HepG2 (cell line): ENCODE measurements around the gene CRAMP1. TPM values are rescaled to one million over a fixed set of nuclear protein-coding genes. Genes with fewer than 3 reads are reported as not detected.
A peak's percentile ranks its signal among the peaks of the same experiment; 100 is the strongest.

Source experiments
- AFF4 ChIP-seq: sonication (generic); formaldehyde crosslinking; IDR thresholded peaks from 2 replicates; pipeline ENCODE4 v1.4.0; 2020; ENCODE audit warnings: missing genetic modification reagents
- BCL3 ChIP-seq: sonication (generic); formaldehyde crosslinking; IDR thresholded peaks from 2 replicates; pipeline ENCODE4 v1.5.1; 2020; ENCODE audit warnings: mild to moderate bottlenecking, missing genetic modification reagents, moderate library complexity
- DDIT3 ChIP-seq: sonication (generic); formaldehyde crosslinking; IDR thresholded peaks from 2 replicates; pipeline ENCODE4 v1.4.0; 2020; ENCODE audit warnings: mild to moderate bottlenecking, missing genetic modification reagents
- DNMT1 ChIP-seq: sonication (generic); formaldehyde crosslinking; IDR thresholded peaks from 2 replicates; pipeline ENCODE4 v1.5.1; 2020; ENCODE audit warnings: mild to moderate bottlenecking, missing genetic modification reagents
- MTA1 ChIP-seq: sonication (generic); formaldehyde crosslinking; IDR thresholded peaks from 2 replicates; pipeline ENCODE4 v1.4.0; 2020; ENCODE audit warnings: missing genetic modification reagents, mild to moderate bottlenecking, borderline replicate concordance
- MXD3 ChIP-seq: IDR thresholded peaks from 2 replicates; pipeline ENCODE4 v1.6.1; 2016; ENCODE audit warnings: mild to moderate bottlenecking, missing biosample characterization, missing genetic modification reagents
- MXD4 ChIP-seq: IDR thresholded peaks from 2 replicates; pipeline ENCODE4 v1.6.1; 2016; ENCODE audit warnings: mild to moderate bottlenecking, missing biosample characterization, missing genetic modification reagents
- RERE ChIP-seq: IDR thresholded peaks from 2 replicates; pipeline ENCODE4 v1.6.1; 2016; ENCODE audit warnings: low read depth, missing genetic modification reagents, missing compliant biosample characterization
- TIGD3 ChIP-seq: sonication (generic); formaldehyde crosslinking; IDR thresholded peaks from 2 replicates; pipeline ENCODE4 v1.5.1; 2020; ENCODE audit warnings: mild to moderate bottlenecking, missing genetic modification reagents, borderline replicate concordance
- ZBTB38 ChIP-seq: sonication (generic); formaldehyde crosslinking; IDR thresholded peaks from 2 replicates; pipeline ENCODE4 v1.5.1; 2020; ENCODE audit warnings: mild to moderate bottlenecking, missing genetic modification reagents
- ZFP90 ChIP-seq: sonication (generic); formaldehyde crosslinking; IDR thresholded peaks from 2 replicates; pipeline ENCODE4 v1.8.0; 2022; ENCODE audit warnings: missing genetic modification reagents, mild to moderate bottlenecking, inconsistent platforms, borderline replicate concordance
- ZNF232 ChIP-seq: sonication (generic); formaldehyde crosslinking; IDR thresholded peaks from 2 replicates; pipeline ENCODE4 v1.4.0; 2020; ENCODE audit warnings: missing genetic modification reagents, borderline replicate concordance
- ZNF292 ChIP-seq: sonication (generic); formaldehyde crosslinking; IDR thresholded peaks from 2 replicates; pipeline ENCODE4 v1.8.1; 2022; ENCODE audit warnings: mild to moderate bottlenecking, low read depth, missing genetic modification reagents, borderline replicate concordance
- ZNF430 ChIP-seq: sonication (generic); formaldehyde crosslinking; IDR thresholded peaks from 2 replicates; pipeline ENCODE4 v1.9.0; 2021; ENCODE audit warnings: mild to moderate bottlenecking, missing genetic modification reagents
- ZNF431 ChIP-seq: sonication (generic); formaldehyde crosslinking; IDR thresholded peaks from 2 replicates; pipeline ENCODE4 v1.9.0; 2022; ENCODE audit warnings: missing genetic modification reagents, low read depth, mild to moderate bottlenecking, borderline replicate concordance
- ZNF562 ChIP-seq: sonication (generic); formaldehyde crosslinking; IDR thresholded peaks from 2 replicates; pipeline ENCODE4 v1.8.0; 2022; ENCODE audit warnings: missing genetic modification reagents, borderline replicate concordance
- polyA plus RNA-seq, 8 experiments: library from polyadenylated mRNA; depleted of rRNA in 3 of 8; stranded (reverse) in 7 of 8; unstranded in 1 of 8; fragments of >200 nt; fragmentation: Illumina TruSeq in 4 of 8; extraction: Trizol in 4 of 8; gene quantifications; 2 replicates each; pipeline versions ENCODE4 v1.2.1 to v1.2.3, GENCODE V29; 2011 to 2016; ENCODE audit warnings: low read depth in 4 of 8, missing spikeins in 1 of 8, mixed read lengths in 1 of 8; ENCODE audit not compliant: insufficient read depth in 1 of 8
- total RNA-seq, 5 experiments: library from RNA; depleted of rRNA; stranded (reverse); fragments of >200 nt; fragmentation: Illumina TruSeq; extraction: Trizol; gene quantifications; 2 replicates each; pipeline ENCODE4 v1.2.3, GENCODE V29; 2016; ENCODE audit warnings: low read depth in 1 of 5

The CRAMP1 gene
- total and polyA plus RNA-seq, 2 of the 13 experiments (the other 11 are each of a cell fraction or from before 2014, with no cell fraction given) = 6.8 to 9.7 TPM

GRCh38 chr16:1610899-1611632 lies 1.1 kb upstream of the CRAMP1 start (continued):
- TF ChIP-seq AFF4 (CRISPR knock-in tag) = no peak
- TF ChIP-seq MTA1 (CRISPR knock-in tag) = no peak
- TF ChIP-seq ZNF292 (CRISPR knock-in tag) = no peak
- peak; percentile 93 for TF ChIP-seq ZBTB38 (CRISPR knock-in tag)
- TF ChIP-seq RERE (CRISPR knock-in tag) = no peak
- TF ChIP-seq TIGD3 (CRISPR knock-in tag) = no peak
- no peak for TF ChIP-seq BCL3
- no peak for TF ChIP-seq DDIT3 (CRISPR knock-in tag)
- TF ChIP-seq ZFP90 (CRISPR knock-in tag) = 0 out of 2 replicates have a peak, but pooled peaks have one; percentile 21
- TF ChIP-seq ZNF430 (CRISPR knock-in tag) = no peak
- no peak for TF ChIP-seq ZNF562 (CRISPR knock-in tag)
- TF ChIP-seq MXD4 (CRISPR knock-in tag) = no peak
- TF ChIP-seq MXD3 (CRISPR knock-in tag) = no peak
- TF ChIP-seq DNMT1 (CRISPR knock-in tag) = no peak
- TF ChIP-seq ZNF431 (CRISPR knock-in tag) = no peak
- TF ChIP-seq ZNF232 = no peak
